AG20443 (cell line): Measurements from ENCODE around the gene PCP2.
A peak's percentile ranks its signal among the peaks of the same experiment; 100 is the strongest.

Experiments
- DNase-seq: peaks from one replicate; pipeline ENCODE4 v3.0.0; 2012; ENCODE audit warnings: low spot score, mixed read lengths

PCP2 gene

DNA sequence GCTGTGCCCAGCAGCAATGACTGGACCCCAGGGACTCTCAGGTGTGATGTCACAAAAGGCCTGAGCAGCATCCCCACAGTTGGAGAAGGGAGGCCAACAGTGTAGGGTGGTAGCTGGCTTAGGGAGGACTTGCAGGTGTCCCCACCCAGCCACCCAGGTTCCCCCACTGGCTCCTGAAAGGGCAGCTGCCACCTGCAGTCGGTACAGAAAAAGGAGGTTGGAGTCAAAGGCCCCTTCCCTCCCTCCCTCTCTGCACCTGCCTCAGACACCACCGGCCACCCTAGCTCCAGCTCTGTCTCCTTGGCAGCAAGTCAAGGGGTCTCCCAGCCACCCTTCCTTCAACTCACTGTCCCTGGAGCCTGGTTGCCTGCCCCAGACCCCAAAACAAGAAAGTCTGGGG is at the start of gene PCP2:
Gene PCP2, minus strand, starts transcription at position 22 of the 400 bp plus-strand sequence. CDS start 262 bp downstream, outside the sequence.
- no peak for DNase-seq

DNA sequence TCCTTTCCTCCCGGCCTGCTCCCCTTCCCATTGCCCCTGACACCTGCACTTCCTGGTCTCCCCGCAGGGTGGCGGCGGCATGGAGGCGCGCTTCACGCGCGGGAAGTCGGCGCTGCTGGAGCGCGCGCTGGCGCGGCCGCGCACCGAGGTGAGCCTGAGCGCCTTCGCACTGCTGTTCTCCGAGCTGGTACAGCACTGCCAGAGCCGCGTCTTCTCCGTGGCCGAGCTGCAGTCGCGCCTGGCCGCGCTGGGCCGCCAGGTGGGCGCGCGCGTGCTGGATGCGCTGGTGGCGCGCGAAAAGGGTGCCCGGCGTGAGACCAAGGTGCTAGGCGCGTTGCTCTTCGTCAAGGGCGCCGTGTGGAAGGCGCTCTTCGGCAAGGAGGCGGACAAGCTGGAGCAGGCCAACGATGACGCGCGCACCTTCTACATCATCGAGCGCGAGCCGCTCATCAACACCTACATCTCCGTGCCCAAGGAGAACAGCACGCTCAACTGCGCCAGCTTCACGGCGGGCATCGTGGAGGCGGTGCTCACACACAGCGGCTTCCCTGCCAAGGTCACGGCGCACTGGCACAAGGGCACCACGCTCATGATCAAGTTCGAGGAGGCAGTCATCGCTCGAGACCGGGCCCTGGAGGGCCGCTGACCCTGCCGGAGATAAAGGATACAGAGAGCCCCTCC is 48.8 kb upstream of the PCP2 start:
- DNase-seq = no peak

DNA sequence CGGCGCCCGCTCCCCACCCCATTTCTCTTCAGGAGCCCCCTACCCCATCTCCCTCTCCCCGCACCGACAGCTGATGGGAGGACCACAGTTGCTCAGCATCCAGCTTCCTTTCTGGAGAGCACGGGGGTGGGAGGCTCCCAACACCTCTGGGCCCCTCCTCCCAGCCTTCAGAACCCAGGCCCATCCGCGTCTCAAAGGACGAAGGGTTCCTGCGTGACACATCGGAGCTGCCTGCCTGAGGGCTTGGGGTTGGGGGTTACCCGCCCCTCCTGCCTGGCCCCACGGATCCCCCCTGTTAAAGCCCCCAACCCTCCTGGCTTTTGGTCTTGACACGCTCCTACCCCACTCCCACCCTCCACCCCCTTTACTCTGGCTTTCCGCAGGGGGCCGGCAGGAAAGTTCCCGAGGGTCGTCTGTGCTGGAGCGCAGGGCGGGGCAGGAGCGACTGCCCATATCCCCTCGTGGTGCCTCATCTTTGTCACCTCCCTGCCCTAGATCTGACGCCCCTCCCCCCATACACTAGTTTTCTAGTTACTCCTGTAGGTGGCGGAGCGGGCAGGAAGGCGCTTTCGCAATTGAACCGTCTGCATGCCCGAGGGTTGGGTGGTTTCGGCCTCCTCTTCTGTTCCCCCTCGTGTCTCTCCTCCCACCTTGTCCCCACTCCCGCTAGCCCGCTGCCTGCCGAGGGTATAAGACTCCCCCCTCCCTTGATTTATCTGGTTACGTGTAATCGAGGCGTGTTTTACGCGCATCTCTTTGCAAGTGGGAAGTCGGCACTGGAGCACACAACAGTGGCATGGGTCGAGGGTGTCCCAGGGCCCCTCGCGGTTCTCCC is 48.0 kb upstream of the PCP2 start:
- DNase-seq = peak; percentile 90

DNA sequence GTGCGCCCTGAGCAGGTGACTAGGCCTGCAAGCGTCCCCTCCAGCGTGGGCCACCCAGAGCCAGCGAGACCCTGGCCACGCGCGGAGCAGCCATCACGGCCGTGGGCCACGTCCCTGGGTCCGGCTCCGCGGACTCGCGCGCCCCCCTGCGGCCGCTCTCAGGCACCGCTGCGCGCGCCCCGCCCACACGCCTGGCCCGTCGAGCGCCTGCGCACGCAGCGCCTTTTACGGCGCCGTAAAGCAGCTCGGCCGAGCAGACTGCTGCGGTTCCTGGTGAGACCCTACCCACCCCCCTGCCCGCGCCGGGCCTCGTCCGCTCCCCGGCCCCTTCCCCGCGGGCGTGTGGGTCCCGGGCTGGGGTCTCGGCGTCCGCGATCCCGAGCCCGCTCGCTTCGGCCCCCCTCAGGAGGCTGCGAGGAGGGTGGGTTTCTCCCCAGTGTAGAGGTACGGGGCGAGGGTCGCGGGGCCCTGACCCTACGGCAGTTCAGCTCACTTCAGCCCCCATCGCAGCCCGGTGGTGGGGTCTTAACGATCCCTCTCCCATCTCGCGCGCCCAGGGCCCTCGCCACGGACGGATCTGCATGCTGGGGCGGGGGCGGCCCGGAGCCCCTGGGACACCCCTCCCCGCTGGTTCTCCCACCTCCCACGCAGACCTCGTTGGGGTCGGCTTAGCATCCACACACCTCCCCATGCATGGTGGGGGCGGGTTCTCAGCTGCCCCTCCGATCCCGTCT is 47.3 kb upstream of the PCP2 start, which contains the start of gene TRAPPC5:
Gene TRAPPC5, plus strand, starts transcription at position 228 of the 734 bp plus-strand sequence. CDS start 1,421 bp downstream, outside the sequence.
- DNase-seq = peak; percentile 98

- no peak for DNase-seq
Measured at GRCh38 chr19:7679771-7680605, 46.5 kb upstream of the PCP2 start.

GRCh38 chr19:7678971-7679751 is 45.6 kb upstream of the PCP2 start:
- DNase-seq = no peak

GRCh38 chr19:7677669-7678311 is 44.3 kb upstream of the PCP2 start:
- DNase-seq = no peak

DNA sequence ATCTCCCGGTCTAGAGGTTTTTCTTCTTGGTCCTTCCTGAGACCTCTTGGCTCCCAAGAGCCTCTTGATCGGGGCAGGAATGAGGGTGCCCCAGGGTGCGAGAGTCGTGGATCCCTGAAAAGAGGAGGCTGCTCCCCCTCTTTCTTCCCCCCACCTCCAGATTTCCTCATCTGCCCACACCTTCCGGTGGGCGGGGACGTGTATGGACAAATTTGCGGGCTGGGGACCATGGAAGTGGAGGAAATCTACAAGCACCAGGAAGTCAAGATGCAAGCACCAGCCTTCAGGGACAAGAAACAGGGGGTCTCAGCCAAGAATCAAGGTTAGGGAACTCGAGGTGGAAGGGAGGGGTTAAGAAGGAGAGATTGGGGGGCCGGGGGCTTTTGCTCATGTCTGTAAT is 43.3 kb upstream of the PCP2 start, which contains the start of gene MCEMP1:
Gene MCEMP1, plus strand, starts transcription at position 237 of the 400 bp plus-strand sequence. Its CDS starts 31 bp downstream, at position 268.
- DNase-seq = no peak

GRCh38 chr19:7676376-7676775 is 42.9 kb upstream of the PCP2 start:
- DNase-seq = no peak

GRCh38 chr19:7674010-7675005 is 40.8 kb upstream of the PCP2 start:
- DNase-seq = peak; percentile 87

GRCh38 chr19:7672522-7672921 is 39.0 kb upstream of the PCP2 start:
- no peak for DNase-seq

DNA sequence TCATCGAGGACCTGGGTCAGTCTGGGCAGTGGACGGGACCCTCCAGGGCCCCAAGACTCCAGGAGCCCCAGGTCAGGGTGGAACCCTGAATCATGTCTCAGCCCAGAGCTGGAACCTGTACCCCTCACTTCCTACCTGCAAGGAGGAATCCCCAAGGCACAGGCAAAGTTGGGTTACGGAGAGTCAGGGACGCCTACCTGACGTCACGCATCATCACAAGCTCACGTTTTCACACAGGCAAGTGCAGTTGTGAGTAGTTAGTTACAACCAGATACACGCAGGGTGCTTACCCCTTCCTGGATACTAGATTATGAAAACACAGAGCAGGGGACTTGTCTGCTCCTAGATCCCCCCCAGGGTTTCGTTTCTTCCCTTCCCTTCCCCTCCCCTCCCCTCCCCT is 37.3 kb upstream of the PCP2 start:
- DNase-seq = no peak

GRCh38 chr19:7670150-7670783 is 36.7 kb upstream of the PCP2 start:
- DNase-seq = no peak

DNA sequence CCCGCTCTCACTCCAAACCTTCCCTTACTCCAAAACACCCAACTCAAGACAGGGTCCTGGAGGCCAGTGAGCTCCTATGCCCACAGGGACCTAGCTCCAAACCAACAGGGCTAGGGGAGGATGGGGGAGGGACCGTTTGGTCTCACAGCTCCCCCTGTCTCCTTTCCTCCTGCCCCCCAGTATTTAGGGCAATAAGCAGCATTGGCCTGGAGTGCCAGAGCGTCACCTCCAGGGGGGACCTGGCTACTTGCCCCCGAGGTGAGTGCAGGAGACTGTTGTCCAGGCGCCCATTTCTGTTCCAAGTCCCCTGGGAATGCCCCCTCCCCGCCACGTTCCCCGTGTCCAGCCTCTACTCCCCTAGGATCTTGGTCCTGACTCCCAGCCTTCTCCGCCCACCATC is 36.1 kb upstream of the PCP2 start:
- DNase-seq = no peak

GRCh38 chr19:7668842-7669241 is 35.3 kb upstream of the PCP2 start, which contains the start of gene RETN:
Gene RETN (plus strand): TSS chr19:7669049. CDS start chr19:7669327, 278 bp downstream.
- no peak for DNase-seq

DNA sequence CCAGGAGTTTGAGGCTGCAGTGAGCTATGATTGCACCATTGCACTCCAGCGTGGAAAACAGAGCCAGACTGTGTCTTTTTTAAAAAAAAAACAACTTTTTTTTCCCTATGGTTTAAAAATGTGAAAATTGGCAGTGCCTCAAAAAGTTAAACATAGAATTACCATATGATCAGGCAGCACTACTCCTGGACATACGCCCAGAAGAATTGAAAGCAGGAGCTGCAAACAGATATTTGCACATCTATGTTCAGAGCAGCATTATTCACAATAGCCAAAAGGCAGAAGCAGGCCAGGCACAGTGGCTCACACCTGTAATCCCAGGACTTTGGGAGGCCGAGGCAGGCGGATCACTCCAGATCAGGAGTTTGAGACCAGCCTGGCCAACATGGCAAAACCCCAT is 31.6 kb upstream of the PCP2 start:
- no peak for DNase-seq

DNA sequence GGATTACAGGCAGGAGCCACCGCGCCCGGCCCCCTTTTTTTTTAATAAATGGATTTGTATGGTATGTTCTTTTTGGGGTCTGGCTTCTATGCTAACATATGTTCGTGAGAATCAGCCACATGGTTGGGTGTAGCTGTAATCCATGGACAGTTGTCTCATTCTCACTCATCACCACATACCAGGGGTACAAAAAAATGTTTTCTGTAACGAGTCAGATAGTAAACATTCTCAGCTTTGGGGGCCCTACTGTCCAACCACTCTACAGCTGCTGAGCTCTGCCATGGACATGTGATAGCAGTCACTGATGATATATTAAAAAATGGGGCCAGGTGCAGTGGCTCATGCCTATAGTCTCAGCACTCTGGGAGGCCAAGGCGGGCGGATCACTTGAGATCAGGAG is 30.2 kb upstream of the PCP2 start:
- no peak for DNase-seq

- DNase-seq = no peak
Measured at GRCh38 chr19:7662657-7663056, 29.1 kb upstream of the PCP2 start.
